ENCODE data around the gene PNKP.

The PNKP gene

DNA sequence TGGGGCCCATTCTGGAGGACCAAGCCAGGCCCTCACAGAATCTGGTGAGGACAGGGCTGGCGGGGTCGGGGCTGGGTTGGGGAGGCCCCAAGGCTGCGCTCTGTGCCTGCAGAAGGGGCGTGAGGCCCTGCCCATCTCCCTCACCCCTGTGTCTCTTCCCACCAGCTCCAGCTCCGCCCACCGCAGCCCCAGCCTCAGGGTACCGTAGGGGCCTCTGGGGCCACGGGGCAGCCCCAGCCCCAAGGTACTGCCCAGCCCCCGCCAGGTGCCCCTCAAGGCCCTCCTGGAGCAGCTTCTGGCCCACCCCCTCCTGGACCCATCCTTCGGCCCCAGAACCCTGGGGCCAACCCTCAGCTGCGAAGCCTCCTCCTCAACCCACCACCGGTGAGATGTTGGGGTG is 31.8 kb downstream of the PNKP start:
- no peak overlapping the region for H3K4me3 ChIP-seq (ENCODE audit: low read length)
- no peak for TF ChIP-seq CTCF (IDR thresholded peaks at IDR 0.05; ENCODE audit: insufficient read depth, low read depth, low read length, missing control alignments)
- no peak for DNase-seq (ENCODE audit: low read depth)

DNA sequence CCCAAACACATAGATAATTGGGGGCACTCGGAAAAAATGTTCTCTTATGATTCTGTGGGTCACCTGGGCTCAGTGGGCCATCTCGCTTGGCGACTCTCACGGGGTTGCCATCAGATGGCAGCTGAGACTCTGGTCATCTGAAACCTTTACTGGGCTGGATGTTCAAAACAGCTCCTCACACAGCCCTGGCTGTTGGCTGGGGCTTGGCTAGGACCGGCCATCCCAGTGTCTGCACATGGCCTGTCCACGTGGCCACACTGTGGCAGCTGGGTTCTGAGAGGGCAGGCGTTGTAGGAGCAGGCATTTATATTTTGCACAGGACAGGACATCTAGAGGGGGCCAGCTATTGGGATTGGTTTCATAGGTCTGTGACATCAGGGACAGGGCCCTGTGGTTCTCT is 33.8 kb downstream of the PNKP start:
- no peak for DNase-seq (ENCODE audit: low read depth)
- no peak overlapping the region for H3K4me3 ChIP-seq (ENCODE audit: low read length)
- TF ChIP-seq CTCF (IDR thresholded peaks at IDR 0.05; ENCODE audit: insufficient read depth, low read depth, low read length, missing control alignments): no peak

DNA sequence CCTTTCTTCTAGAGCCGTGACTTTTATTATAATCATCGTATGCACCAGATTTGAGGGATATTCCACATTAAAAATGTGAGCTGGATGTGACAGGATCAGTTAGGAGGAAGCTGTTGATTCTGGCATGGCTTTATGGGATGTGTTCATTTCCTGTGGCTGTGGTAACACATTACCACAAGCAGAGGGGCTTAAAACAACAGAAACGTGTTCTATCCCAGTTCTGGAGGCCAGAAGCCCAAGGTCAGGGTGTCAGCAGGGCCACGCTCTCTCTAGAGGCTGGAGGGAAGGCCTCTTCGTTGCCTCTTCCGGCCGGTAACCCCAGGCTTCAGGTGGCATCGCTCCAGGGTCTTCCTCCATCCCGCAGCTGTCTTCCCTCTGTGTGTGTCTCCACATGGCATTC is 34.8 kb downstream of the PNKP start:
- DNase-seq (ENCODE audit: low read depth): no peak
- no peak overlapping the region for H3K4me3 ChIP-seq (ENCODE audit: low read length)
- TF ChIP-seq CTCF (IDR thresholded peaks at IDR 0.05; ENCODE audit: insufficient read depth, low read depth, low read length, missing control alignments): no peak

DNA sequence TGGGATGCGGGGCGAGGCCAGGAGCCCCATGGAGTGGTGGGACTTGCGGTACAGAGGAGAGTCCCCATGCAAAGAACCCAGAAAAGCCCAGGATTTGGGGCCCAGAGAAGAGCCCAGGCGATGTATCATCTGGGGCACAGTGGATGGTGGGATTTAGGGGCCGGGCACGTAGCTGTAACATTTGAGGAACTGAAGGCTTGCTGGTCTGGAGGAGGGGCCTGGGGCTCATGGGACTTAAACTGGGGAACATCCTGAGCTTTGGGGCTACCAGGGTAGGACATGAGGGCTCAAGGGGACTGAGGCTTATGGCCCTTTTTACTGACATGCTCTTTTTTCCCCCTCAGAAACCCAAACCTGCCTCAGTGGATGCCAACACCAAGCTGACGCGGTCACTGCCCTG is 35.8 kb downstream of the PNKP start:
- no peak overlapping the region for H3K4me3 ChIP-seq (ENCODE audit: low read length)

GRCh38 chr19:49830766-49831165 is 36.6 kb downstream of the PNKP start:
- TF ChIP-seq CTCF (IDR thresholded peaks at IDR 0.05; ENCODE audit: insufficient read depth, low read depth, low read length, missing control alignments): no peak
- DNase-seq (ENCODE audit: low read depth): no peak
- H3K4me3 ChIP-seq (ENCODE audit: low read length): no peak overlapping the region

More for the DNA sequence above, 35.8 kb downstream of the PNKP start:
- DNase-seq (ENCODE audit: low read depth): no peak
- TF ChIP-seq CTCF (IDR thresholded peaks at IDR 0.05; ENCODE audit: insufficient read depth, low read depth, low read length, missing control alignments): no peak

GRCh38 chr19:49829721-49830120 is 37.7 kb downstream of the PNKP start:
- DNase-seq (ENCODE audit: low read depth): no peak
- TF ChIP-seq CTCF (IDR thresholded peaks at IDR 0.05; ENCODE audit: insufficient read depth, low read depth, low read length, missing control alignments): no peak
- no peak overlapping the region for H3K4me3 ChIP-seq (ENCODE audit: low read length)

- DNase-seq (ENCODE audit: low read depth): no peak
- no peak overlapping the region for H3K4me3 ChIP-seq (ENCODE audit: low read length)
- no peak for TF ChIP-seq CTCF (IDR thresholded peaks at IDR 0.05; ENCODE audit: insufficient read depth, low read depth, low read length, missing control alignments)
These were observed 38.2 kb downstream of the PNKP start for GRCh38 chr19:49829200-49829599.

Measured in epithelial cell of esophagus (primary cell).